ENCODE data around the gene RABGEF1. TPM values are rescaled to one million over a fixed set of nuclear protein-coding genes. Genes with fewer than 3 reads are reported as not detected.
"Not testable (repeated sequence)": the region's sequence is repeated elsewhere in the genome, so short reads cannot be mapped to it uniquely, and the experiment has no call there.

Gene RABGEF1
- total RNA-seq, 1 donor from 2014 or later: 26.8 TPM

- peaks cover 14% of the 10 kb centered on the region for H3K9me3 Mint-ChIP-seq (ENCODE audit: low read depth)
- no peak for DNase-seq (ENCODE audit: low spot score)
- no peak overlapping the region for H3K27ac Mint-ChIP-seq (ENCODE audit: unreplicated experiment)
- no peaks in the 10 kb centered on the region for H3K4me1 Mint-ChIP-seq (ENCODE audit: low read depth)
- H3K36me3 Mint-ChIP-seq (ENCODE audit: low read depth): peaks cover 29% of the 10 kb centered on the region
- TF ChIP-seq CTCF (IDR thresholded peaks at IDR 0.05): no peak
- no peak overlapping the region for H3K4me3 Mint-ChIP-seq (ENCODE audit: unreplicated experiment)
- H3K27me3 Mint-ChIP-seq (ENCODE audit: low read depth): no peaks in the 10 kb centered on the region
Measured at GRCh38 chr7:66713687-66714086, 26.8 kb upstream of the RABGEF1 start.

- not testable (repeated sequence) for H3K4me3 Mint-ChIP-seq (ENCODE audit: unreplicated experiment); H3K4me1 Mint-ChIP-seq (ENCODE audit: low read depth); H3K27ac Mint-ChIP-seq (ENCODE audit: unreplicated experiment); H3K27me3 Mint-ChIP-seq (ENCODE audit: low read depth); DNase-seq (ENCODE audit: low spot score)
- peaks cover 29% of the 10 kb centered on the region for H3K36me3 Mint-ChIP-seq (ENCODE audit: low read depth)
- peaks cover 17% of the 10 kb centered on the region for H3K9me3 Mint-ChIP-seq (ENCODE audit: low read depth)
Measured at GRCh38 chr7:66716634-66717033, 23.9 kb upstream of the RABGEF1 start.

- Mint-ChIP-seq H3K36me3 (ENCODE audit: low read depth) (peaks cover 32% of the 10 kb centered on the region), H3K27ac (ENCODE audit: unreplicated experiment) (no peak overlapping the region), H3K4me1 (ENCODE audit: low read depth) (no peaks in the 10 kb centered on the region), H3K9me3 (ENCODE audit: low read depth) (peaks cover 23% of the 10 kb centered on the region), H3K4me3 (ENCODE audit: unreplicated experiment) (no peak overlapping the region), H3K27me3 (ENCODE audit: low read depth) (no peaks in the 10 kb centered on the region)
- no peak for TF ChIP-seq CTCF (IDR thresholded peaks at IDR 0.05)
- no peak for DNase-seq (ENCODE audit: low spot score)
Measured at GRCh38 chr7:66720561-66720960, 20.0 kb upstream of the RABGEF1 start.

GRCh38 chr7:66725843-66726242 lies 14.7 kb upstream of the RABGEF1 start:
- Mint-ChIP-seq H3K4me3 (ENCODE audit: unreplicated experiment) (no peak overlapping the region), H3K9me3 (ENCODE audit: low read depth) (peaks cover 23% of the 10 kb centered on the region), H3K27me3 (ENCODE audit: low read depth) (no peaks in the 10 kb centered on the region), H3K27ac (ENCODE audit: unreplicated experiment) (no peak overlapping the region), H3K36me3 (ENCODE audit: low read depth) (peaks cover 37% of the 10 kb centered on the region), H3K4me1 (ENCODE audit: low read depth) (no peaks in the 10 kb centered on the region)
- no peak for TF ChIP-seq CTCF (IDR thresholded peaks at IDR 0.05)
- DNase-seq (ENCODE audit: low spot score): no peak

- no peak for TF ChIP-seq CTCF (IDR thresholded peaks at IDR 0.05)
- Mint-ChIP-seq H3K9me3 (ENCODE audit: low read depth) (peaks cover 20% of the 10 kb centered on the region), H3K4me3 (ENCODE audit: unreplicated experiment) (no peak overlapping the region), H3K27me3 (ENCODE audit: low read depth) (no peaks in the 10 kb centered on the region), H3K4me1 (ENCODE audit: low read depth) (no peaks in the 10 kb centered on the region), H3K36me3 (ENCODE audit: low read depth) (peaks cover 34% of the 10 kb centered on the region), H3K27ac (ENCODE audit: unreplicated experiment) (no peak overlapping the region)
- DNase-seq (ENCODE audit: low spot score): no peak
Measured at GRCh38 chr7:66727058-66727457, 13.5 kb upstream of the RABGEF1 start.

GRCh38 chr7:66728571-66728970 lies 12.0 kb upstream of the RABGEF1 start:
- Mint-ChIP-seq H3K9me3 (ENCODE audit: low read depth) (peaks cover 16% of the 10 kb centered on the region), H3K27ac (ENCODE audit: unreplicated experiment) (no peak overlapping the region), H3K4me1 (ENCODE audit: low read depth) (no peaks in the 10 kb centered on the region), H3K27me3 (ENCODE audit: low read depth) (no peaks in the 10 kb centered on the region), H3K36me3 (ENCODE audit: low read depth) (peaks cover 26% of the 10 kb centered on the region), H3K4me3 (ENCODE audit: unreplicated experiment) (no peak overlapping the region)
- TF ChIP-seq CTCF (IDR thresholded peaks at IDR 0.05): no peak
- no peak for DNase-seq (ENCODE audit: low spot score)

Data from chondrocyte (in vitro differentiated cells).